ENCODE results near the gene HARS1.
"Not testable (repeated sequence)": the region's sequence is repeated elsewhere in the genome, so short reads cannot be mapped to it uniquely, and the experiment has no call there.

Gene HARS1

DNA sequence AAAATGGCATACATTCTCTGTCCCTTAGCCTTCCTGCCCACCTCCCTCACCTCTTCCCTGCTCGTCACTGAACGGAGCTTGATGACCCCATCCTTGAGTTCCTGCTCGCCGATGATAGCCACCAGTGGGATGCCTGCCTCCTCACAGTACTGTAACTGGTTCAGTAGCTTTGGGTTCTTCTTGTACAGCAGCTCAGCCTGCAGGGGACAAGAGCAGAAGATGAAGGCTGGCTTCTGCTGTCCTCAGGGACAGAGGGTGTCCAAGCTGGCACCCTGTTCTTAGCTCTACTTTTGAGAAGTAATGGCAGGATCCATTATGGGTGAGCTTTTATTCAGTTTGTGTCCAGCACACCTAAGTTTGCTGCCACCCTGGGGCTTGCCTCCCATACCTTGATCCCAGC lies 16.5 kb downstream of the HARS1 start:
- ChIA-PET CTCF (interaction anchor here (0.6 kb wide), 1 partner anchor 10 kb away, joined by 4 read pairs; no protein-coding TSS in a partner anchor), POLR2A (ENCODE audit: low non-redundant PET) (interaction anchor here (0.7 kb wide), 2 partner anchors 27 to 36 kb away, joined by 5 to 6 read pairs; partner anchors contain the start of genes IK and NDUFA2)
- no peak for DNase-seq (ENCODE audit: low spot score)
- TF ChIP-seq, protein P1, sequence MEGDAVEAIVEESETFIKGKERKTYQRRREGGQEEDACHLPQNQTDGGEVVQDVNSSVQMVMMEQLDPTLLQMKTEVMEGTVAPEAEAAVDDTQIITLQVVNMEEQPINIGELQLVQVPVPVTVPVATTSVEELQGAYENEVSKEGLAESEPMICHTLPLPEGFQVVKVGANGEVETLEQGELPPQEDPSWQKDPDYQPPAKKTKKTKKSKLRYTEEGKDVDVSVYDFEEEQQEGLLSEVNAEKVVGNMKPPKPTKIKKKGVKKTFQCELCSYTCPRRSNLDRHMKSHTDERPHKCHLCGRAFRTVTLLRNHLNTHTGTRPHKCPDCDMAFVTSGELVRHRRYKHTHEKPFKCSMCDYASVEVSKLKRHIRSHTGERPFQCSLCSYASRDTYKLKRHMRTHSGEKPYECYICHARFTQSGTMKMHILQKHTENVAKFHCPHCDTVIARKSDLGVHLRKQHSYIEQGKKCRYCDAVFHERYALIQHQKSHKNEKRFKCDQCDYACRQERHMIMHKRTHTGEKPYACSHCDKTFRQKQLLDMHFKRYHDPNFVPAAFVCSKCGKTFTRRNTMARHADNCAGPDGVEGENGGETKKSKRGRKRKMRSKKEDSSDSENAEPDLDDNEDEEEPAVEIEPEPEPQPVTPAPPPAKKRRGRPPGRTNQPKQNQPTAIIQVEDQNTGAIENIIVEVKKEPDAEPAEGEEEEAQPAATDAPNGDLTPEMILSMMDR (conservative IDR thresholded peaks at IDR 0.05; ENCODE audit: low read depth): no peak
- peak overlapping the region; percentile 18 for H3K27ac ChIP-seq

DNA sequence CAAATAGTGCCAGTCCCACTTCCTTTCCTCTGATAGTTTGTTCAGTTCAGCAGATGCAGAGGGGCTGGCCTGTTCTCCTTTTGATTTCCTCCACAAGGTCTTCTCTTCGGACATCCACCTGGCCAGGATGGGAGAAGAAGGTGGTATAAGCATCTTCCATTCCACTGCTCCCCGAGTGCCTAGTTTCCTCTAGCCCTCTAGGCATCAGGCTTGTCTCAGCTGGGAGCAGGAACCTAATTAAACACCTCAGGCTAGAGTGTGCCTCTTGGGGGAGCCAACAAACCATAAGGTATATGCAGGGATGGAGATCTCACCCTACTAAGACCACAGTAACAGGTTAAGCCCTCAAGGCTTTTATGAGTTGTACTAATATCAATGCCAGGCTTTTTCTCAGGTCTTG lies 17.0 kb downstream of the HARS1 start:
- TF ChIP-seq, protein P1 (conservative IDR thresholded peaks at IDR 0.05; ENCODE audit: low read depth): no peak
- ChIA-PET CTCF (no interaction called here), POLR2A (ENCODE audit: low non-redundant PET) (no interaction called here)
- H3K27ac ChIP-seq: peak overlapping the region; percentile 18
- no peak for DNase-seq (ENCODE audit: low spot score)

DNA sequence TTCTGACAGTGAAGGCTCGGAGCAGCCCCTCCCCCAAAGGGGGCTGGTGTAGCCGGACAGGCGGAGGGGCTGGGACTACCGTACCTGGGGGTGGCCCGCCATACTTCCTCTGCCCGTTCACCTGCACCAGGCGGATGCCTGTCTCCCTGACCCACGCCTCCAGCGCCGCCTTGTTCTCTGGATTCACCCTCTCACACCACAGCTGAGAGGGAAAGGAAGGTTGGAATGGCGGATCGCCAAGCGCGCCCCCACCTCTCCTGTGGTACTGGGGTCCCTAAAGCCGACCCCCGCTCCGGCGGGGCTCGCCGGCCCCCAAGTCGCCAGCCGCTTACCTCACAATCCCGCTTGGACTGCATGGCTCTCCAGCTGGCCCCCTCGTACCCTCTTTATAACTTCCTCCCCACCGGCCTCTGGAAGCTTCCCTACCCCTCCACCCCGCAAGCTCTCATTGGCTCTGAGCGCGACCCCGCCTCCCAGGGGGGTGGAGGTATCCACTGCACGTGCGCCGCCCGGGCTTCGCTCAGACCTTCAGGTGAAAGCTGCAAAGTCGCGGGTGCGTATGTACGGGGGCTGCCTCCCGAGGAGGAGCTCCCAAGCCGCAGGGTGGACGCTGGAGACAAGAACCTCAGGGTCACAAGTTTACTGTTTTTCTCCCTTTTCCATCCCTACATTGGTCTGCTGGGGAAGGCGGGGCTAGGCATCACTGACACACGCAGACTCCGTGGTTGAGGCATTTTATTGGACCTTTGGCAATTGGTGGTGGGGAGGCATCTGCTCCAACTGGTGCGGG lies 17.8 kb downstream of the HARS1 start, which contains the start of gene DND1:
Gene DND1 (minus strand): TSS at position 390 of the 790 bp plus-strand sequence. CDS start 34 bp downstream, at position 356.
- no peak for DNase-seq (ENCODE audit: low spot score)
- CTCF ChIA-PET: interaction anchor here (0.6 kb wide), 1 partner anchor 26 kb away, joined by 5 read pairs; the partner anchor contains the start of genes IK and NDUFA2
- H3K27ac ChIP-seq: peak within 1 kb of the TSS; percentile 18; the same call in 1 of the 2 replicates
- TF ChIP-seq, protein P1 (conservative IDR thresholded peaks at IDR 0.05; ENCODE audit: low read depth): no peak
- POLR2A ChIA-PET (ENCODE audit: low non-redundant PET): interaction anchor here (0.6 kb wide), 1 partner anchor 108 kb away, joined by 3 read pairs; no protein-coding TSS in a partner anchor

DNA sequence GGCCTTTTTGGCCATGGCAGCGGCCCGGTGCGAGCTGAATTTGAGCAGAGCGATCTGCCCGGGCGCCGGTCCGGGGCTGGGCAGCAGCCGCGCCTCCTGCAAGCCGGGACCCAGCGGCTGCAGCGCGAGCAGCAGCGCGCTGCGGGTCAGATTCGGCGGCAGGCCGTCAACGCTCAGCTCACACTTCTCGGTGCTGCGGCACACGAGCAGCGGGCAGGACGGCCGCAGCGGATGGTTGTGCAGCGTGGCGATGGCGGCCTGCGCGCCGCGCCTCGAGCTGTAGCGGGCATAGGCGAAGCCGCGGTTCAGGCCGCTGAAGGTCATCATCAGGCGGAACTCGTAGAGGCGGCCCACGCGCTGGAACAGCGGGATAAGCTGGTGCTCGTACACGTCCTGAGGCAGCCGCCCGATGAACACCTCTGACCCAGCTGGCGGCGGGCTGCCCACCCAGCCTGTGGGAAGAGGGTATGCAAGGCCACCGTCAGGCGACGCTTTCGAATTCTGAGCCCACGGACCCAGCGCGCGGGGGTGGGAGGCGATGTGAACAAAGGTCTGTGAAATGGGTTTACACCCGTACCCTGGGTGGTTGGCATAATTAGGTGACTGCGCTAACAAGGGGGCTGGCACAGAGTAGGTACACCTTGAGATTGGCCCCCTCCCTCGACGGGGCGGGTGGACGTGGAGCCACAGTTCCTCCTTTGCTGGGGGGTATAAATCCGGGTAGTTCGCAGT lies 18.5 kb downstream of the HARS1 start:
- TF ChIP-seq, protein P1 (conservative IDR thresholded peaks at IDR 0.05; ENCODE audit: low read depth): no peak
- ChIA-PET POLR2A (ENCODE audit: low non-redundant PET) (interaction anchor here (0.6 kb wide), 1 partner anchor 107 kb away, joined by 3 read pairs; no protein-coding TSS in a partner anchor), CTCF (interaction anchor here (0.6 kb wide), 2 partner anchors 25 to 358 kb away, joined by 5 to 6 read pairs; partner anchors contain the start of genes IK and NDUFA2)
- DNase-seq (ENCODE audit: low spot score): no peak
- H3K27ac ChIP-seq: no peak overlapping the region

DNA sequence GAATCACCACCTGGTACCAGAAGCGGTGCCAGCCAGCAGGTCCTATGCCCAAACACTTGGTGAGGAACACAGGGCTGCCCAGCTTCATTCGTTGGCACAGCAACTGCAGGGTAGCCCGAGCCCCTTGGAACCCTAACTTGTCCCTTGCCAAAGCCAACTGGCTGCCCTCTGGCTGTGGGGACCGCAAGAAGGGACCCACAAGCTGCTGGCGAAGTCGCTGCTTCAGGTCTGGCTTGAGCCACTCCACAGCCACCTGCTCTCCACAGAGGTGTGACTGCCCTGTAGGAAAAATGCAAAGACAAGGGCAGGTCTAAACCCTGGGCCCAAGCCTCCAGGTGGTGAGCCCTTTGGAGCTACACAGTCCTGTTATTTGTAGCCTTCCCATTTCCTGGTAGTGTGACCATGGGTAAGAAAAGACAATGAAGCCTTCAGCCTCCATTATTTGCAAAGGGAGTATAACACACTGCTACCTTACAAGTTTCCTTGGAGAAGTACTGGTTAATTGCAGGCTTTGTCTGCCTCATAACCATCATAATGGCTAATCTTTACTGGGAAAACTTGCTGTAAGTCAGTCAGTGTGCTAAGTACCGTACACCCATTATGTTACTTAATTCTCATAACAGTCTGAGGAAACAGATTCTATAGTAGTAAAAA lies 19.6 kb downstream of the HARS1 start:
- ChIA-PET CTCF (interaction anchor here (0.6 kb wide), 1 partner anchor 357 kb away, joined by 6 read pairs; no protein-coding TSS in a partner anchor), POLR2A (ENCODE audit: low non-redundant PET) (no interaction called here)
- TF ChIP-seq, protein P1 (conservative IDR thresholded peaks at IDR 0.05; ENCODE audit: low read depth): no peak
- no peak for DNase-seq (ENCODE audit: low spot score)
- peak overlapping the region; percentile 29; the same call in 1 of the 2 replicates for H3K27ac ChIP-seq

DNA sequence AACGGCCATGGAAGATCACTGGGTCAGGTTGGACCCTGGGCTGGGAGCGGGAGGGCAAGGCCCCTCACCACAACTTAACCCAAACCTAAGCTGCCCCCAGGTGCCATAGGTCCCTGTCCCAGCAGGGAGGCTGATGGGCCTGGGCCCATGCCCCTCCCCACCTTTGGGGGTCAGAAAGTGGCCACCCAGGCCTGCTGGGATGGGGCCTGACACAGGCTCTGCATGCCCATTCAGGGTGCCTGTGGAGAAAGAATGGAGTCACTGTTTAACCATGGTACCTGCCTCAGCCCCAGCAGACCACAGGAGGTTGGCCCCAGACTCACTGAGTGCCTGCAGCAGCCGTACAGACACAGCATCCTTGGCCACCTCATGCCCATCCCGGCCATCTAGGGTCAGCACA lies 20.1 kb downstream of the HARS1 start:
- DNase-seq (ENCODE audit: low spot score); CTCF ChIA-PET; POLR2A ChIA-PET (ENCODE audit: low non-redundant PET): not testable (repeated sequence)
- peak overlapping the region; percentile 29; the same call in 1 of the 2 replicates for H3K27ac ChIP-seq
